ENCODE results near the gene UBE2G1. TPM values are rescaled to one million over a fixed set of nuclear protein-coding genes. Genes with fewer than 3 reads are reported as not detected.
"Not testable (repeated sequence)": the region's sequence is repeated elsewhere in the genome, so short reads cannot be mapped to it uniquely, and the experiment has no call there.

UBE2G1 gene
- total and polyA plus RNA-seq, 9 of the 15 experiments (the other 6 are each of a cell fraction or from before 2014, with no cell fraction given): 10.1 to 65.9 (median 29.7) TPM

DNA sequence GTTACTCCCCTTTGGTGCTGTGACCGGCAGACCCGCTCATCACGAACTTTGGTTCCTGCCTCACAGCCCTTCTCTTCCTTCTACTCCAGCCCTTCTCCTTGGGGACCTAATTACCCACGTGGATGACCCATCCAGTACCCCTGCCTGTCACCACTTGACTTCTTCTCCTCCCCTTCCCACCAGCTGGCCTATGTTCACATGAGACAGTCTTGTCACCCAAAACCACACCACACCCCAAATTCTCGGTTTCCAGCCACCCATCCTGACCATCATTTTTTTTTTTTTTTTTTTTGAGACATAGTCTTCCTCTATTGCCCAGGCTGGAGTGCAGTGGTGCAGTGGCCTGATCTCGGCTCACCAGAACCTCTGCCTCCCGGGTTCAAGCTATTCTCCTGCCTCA, 10.8 kb upstream of the UBE2G1 start:
- H3K9ac ChIP-seq (ENCODE audit: insufficient read depth in 1 of 2, low read depth in 2 of 2, low read length in 2 of 2); intact Hi-C loops (cut with micrococcal nuclease); H3K4me2 ChIP-seq (ENCODE audit: insufficient read depth, low read length); H3K79me2 ChIP-seq (ENCODE audit: control insufficient read depth, insufficient read depth, low read length); H4K20me1 ChIP-seq (replicated peaks; ENCODE audit: control insufficient read depth, insufficient read depth, low read length); H3K4me3 ChIP-seq; H3K9me1 ChIP-seq (ENCODE audit: control insufficient read depth, insufficient read depth, low read length); in situ Hi-C loops (cut with MboI); H3K27ac ChIP-seq (ENCODE audit: extremely low read depth, low read depth, low read length); H3K4me1 ChIP-seq (replicated peaks in 1 of 2; ENCODE audit: control insufficient read depth in 2 of 2, insufficient read depth in 2 of 2, low read length in 2 of 2); H3K27me3 ChIP-seq (ENCODE audit: control insufficient read depth in 2 of 2, insufficient read depth in 2 of 2, low read length in 2 of 2); DNase-seq (ENCODE audit: extremely low read depth in 1 of 4, low spot score in 3 of 4); FAIRE-seq; H3K9me3 ChIP-seq (replicated peaks; ENCODE audit: control insufficient read depth, insufficient read depth, low read depth, low read length); BruUV-seq (replicated peaks); ATAC-seq; H3K36me3 ChIP-seq (ENCODE audit: control insufficient read depth, insufficient read depth, low read length); H2AFZ ChIP-seq (ENCODE audit: low read depth, low read length); CTCF ChIA-PET (ENCODE audit: low intra/inter-chr PET ratio): not testable (repeated sequence)
- WGBS (ENCODE audit: insufficient coverage, low coverage, missing lambda C conversion rate): 49% methylated on average over 2 of the region's 7 CpGs
- POLR2A ChIA-PET: interaction anchor here (0.7 kb wide), 1 partner anchor 222 kb away, joined by 4 read pairs; no protein-coding TSS in a partner anchor

DNA sequence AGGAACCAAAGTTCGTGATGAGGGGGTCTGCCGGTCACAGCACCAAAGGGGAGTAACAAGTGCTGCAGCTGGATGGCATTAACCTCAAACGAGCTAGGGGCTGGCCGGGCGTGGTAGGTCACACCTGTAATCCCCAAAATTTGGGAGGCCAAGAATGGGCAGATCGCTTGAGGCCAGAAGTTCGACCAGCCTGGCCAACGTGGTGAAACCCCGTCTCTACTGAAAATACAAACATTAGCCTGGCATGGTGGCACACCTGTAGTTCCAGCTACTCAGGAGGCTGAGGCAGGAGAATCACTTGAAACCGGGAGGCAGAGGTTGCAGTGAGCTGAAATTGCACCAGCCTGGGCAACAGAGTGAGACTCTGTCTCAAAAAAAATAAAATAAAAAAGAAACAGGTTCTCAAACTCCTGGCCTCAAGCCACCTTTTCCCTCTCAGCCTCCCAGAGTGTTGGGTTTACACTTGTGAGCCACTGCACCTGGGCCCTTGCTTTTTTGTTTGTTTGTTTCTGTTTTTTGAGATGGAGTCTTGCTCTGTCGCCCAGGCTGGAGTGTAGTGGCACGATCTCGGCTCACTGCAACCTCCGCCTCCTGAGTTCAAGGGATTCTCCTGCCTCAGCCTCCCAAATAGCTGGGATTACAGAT, 9.4 kb upstream of the UBE2G1 start:
- intact Hi-C loops (cut with micrococcal nuclease); CTCF ChIA-PET (ENCODE audit: low intra/inter-chr PET ratio); H3K36me3 ChIP-seq (ENCODE audit: control insufficient read depth, insufficient read depth, low read length); H3K9me3 ChIP-seq (replicated peaks; ENCODE audit: control insufficient read depth, insufficient read depth, low read depth, low read length); H3K9me1 ChIP-seq (ENCODE audit: control insufficient read depth, insufficient read depth, low read length); H3K79me2 ChIP-seq (ENCODE audit: control insufficient read depth, insufficient read depth, low read length); ATAC-seq; FAIRE-seq; H3K4me2 ChIP-seq (ENCODE audit: insufficient read depth, low read length); H2AFZ ChIP-seq (ENCODE audit: low read depth, low read length); H3K4me1 ChIP-seq (replicated peaks in 1 of 2; ENCODE audit: control insufficient read depth in 2 of 2, insufficient read depth in 2 of 2, low read length in 2 of 2); in situ Hi-C loops (cut with MboI); H3K9ac ChIP-seq (ENCODE audit: insufficient read depth in 1 of 2, low read depth in 2 of 2, low read length in 2 of 2); BruUV-seq (replicated peaks); H3K27ac ChIP-seq (ENCODE audit: extremely low read depth, low read depth, low read length); H3K27me3 ChIP-seq (ENCODE audit: control insufficient read depth in 2 of 2, insufficient read depth in 2 of 2, low read length in 2 of 2); DNase-seq (ENCODE audit: extremely low read depth in 1 of 4, low spot score in 3 of 4); H4K20me1 ChIP-seq (replicated peaks; ENCODE audit: control insufficient read depth, insufficient read depth, low read length); H3K4me3 ChIP-seq; POLR2A ChIA-PET: not testable (repeated sequence)
- 40% methylated on average over 4 of the region's 14 CpGs for WGBS (ENCODE audit: insufficient coverage, low coverage, missing lambda C conversion rate)

Data from K562 (cell line).